Fibroblast of mammary gland (primary cell): Measurements from ENCODE around the gene PTGER4.
"Not testable (repeated sequence)": the region's sequence is repeated elsewhere in the genome, so short reads cannot be mapped to it uniquely, and the experiment has no call there.

Source experiments
- DNase-seq: peaks from one replicate; pipeline ENCODE4 v3.0.0-alpha.2; 2010; ENCODE audit warnings: low read depth
- H3K4me3 ChIP-seq: 2 replicates; pipeline ENCODE4 v1.5.1; 2011; ENCODE audit warnings: low read depth, mild to moderate bottlenecking, low read length, moderate library complexity; ENCODE audit not compliant: control insufficient read depth
- TF ChIP-seq, protein P1 (sequence below): conservative IDR thresholded peaks from 2 replicates; pipeline ENCODE4 v1.5.1; 2011; ENCODE audit warnings: low read depth, low read length, inconsistent platforms; ENCODE audit not compliant: control insufficient read depth, insufficient read depth

PTGER4 gene

DNA sequence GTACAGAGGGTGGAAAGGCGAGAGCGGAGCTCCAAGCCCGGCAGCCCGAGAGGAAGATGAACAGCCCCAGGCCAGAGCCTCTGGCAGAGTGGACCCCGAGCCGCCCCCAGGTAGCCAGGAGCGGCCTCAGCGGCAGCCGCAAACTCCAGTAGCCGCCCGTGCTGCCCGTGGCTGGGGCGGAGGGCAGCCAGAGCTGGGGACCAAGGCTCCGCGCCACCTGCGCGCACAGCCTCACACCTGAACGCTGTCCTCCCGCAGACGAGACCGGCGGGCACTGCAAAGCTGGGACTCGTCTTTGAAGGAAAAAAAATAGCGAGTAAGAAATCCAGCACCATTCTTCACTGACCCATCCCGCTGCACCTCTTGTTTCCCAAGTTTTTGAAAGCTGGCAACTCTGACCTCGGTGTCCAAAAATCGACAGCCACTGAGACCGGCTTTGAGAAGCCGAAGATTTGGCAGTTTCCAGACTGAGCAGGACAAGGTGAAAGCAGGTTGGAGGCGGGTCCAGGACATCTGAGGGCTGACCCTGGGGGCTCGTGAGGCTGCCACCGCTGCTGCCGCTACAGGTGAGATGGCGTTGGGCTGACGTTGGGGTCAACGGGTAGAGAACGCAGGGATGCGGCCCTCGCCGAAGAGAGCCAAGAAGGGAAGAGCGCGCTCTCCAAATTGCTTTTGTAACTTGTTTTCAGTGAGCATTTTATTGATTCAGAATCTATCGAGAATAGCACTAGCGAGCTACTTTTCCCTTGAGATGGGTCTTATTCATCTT is at the start of gene PTGER4:
PTGER4 (plus strand) TSS at position 3 of the 769 bp plus-strand sequence. CDS start 1,079 bp downstream, outside the sequence.
- DNase-seq: no peak
- TF ChIP-seq, protein P1, sequence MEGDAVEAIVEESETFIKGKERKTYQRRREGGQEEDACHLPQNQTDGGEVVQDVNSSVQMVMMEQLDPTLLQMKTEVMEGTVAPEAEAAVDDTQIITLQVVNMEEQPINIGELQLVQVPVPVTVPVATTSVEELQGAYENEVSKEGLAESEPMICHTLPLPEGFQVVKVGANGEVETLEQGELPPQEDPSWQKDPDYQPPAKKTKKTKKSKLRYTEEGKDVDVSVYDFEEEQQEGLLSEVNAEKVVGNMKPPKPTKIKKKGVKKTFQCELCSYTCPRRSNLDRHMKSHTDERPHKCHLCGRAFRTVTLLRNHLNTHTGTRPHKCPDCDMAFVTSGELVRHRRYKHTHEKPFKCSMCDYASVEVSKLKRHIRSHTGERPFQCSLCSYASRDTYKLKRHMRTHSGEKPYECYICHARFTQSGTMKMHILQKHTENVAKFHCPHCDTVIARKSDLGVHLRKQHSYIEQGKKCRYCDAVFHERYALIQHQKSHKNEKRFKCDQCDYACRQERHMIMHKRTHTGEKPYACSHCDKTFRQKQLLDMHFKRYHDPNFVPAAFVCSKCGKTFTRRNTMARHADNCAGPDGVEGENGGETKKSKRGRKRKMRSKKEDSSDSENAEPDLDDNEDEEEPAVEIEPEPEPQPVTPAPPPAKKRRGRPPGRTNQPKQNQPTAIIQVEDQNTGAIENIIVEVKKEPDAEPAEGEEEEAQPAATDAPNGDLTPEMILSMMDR: no peak
- peak within 1 kb of the TSS; percentile 73 for H3K4me3 ChIP-seq

DNA sequence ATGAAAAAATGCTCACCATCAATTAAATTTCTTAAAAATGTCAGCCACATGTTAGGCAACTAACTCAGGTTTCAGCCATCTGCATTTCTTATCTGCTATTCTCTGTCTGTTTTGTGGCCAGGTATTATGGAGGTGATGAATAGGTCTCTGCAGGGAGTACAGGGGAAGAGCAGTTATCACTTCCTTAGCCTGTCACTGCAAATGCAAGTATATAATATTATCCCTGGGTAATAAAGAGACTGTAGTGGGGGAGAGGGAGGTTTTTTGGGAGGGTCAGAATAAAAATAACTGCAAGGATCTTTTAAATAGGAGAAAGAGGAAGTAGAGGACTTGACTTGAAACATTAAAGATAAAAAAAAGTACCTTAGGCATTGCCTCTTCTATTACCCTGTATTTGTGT is 49.6 kb upstream of the PTGER4 start:
- DNase-seq: no peak
- TF ChIP-seq, protein P1: no peak

DNA sequence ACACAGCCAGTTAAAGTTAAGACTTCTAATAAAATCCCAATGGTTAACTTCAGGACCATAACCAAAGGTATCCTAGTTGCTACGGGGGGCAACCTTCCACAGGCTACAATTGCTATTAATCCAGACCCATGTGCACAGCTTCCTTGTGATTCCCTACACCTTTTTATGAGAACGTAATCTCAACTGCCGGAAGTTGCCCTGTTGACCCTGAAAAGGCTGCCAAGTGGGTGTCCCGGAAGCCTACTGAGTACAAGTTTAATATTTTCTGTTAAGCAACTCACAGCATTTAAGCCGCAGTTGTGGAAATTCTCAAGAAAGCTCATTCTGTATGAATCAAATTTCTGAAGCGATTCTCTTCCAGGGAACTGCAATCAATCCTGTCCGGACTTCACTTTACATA is 48.5 kb upstream of the PTGER4 start:
- no peak for DNase-seq
- TF ChIP-seq, protein P1: no peak
- H3K4me3 ChIP-seq: no peak overlapping the region

More for the DNA sequence above, 49.6 kb upstream of the PTGER4 start:
- H3K4me3 ChIP-seq: no peak overlapping the region

DNA sequence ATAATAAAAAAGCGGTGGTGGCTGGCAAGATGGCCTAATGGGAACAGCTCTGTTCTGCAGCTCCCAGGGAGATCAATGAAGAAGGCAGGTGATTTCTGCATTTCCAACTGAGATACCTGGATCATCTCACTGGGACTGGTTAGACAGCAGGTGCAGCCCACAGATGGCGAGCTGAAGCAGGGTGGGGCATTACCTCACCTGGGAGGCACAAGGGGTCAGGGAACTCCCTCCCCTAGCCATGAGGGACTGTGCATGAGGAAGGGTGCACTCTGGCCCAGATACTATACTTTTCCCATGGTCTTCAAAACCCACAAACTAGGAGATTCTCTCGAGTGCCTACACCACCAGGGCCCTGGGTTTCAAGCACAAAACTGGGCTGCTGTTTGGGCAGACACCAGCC is 45.6 kb upstream of the PTGER4 start:
- no peak overlapping the region for H3K4me3 ChIP-seq
- TF ChIP-seq, protein P1: no peak
- DNase-seq: no peak

DNA sequence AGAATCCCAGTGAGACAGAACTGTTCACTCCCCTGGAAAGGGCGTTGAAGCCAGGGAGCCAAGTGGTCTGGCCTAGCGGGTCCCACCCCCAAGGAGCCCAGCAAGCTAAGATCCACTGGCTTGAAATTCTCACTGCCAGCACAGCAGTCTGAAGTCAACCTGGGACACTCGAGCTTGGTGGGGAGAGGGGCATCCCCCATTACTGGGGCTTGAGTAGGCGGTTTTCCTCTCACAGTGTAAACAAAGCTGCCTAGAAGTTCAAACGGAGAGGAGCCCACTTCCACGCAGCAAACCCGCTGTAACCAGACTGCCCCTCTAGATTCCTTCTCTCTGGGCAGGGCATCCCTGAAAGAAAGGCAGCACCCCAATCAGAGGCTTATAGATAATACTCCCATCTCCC is 45.1 kb upstream of the PTGER4 start:
- no peak for DNase-seq
- TF ChIP-seq, protein P1: no peak
- no peak overlapping the region for H3K4me3 ChIP-seq

DNA sequence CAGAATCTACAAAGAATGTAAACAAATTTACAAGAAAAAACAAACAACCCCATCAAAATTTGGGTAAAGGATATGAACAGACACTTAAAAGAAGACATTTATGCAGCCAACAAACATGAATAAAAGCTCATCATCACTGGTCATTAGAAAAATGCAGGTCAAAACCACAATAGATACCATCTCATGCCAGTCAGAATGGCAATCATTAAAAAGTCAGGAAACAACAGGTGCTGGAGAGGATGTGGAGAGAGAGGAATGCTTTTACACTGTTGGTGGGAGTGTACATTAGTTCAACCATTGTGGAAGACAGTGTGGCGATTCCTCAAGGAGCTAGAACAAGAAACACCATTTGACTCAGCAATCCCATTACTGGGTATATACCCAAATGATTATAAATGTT is 40.2 kb upstream of the PTGER4 start:
- not testable (repeated sequence) for DNase-seq, H3K4me3 ChIP-seq

DNA sequence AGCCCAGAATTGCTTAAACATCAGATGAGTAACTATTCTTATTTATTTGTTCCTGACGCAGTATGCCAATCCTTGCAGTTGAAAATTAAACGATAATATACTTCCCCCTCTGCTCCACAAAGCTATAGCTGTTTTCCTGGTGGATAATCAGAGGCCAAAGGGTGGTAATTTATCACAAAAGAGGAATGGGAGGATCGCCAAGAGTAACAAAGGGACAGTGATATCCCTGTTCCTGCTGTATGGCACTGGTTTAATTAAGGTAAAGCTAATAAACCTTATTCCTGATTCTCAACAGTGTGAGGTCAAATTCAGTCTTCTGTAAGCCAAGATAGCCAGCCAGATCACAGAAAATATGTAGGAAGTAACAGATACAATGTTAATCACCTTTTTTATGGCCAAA is 33.4 kb upstream of the PTGER4 start:
- no peak overlapping the region for H3K4me3 ChIP-seq
- TF ChIP-seq, protein P1: no peak
- no peak for DNase-seq
